SU-DHL-6 (cell line): ENCODE data around the gene VEZT.
A peak's percentile ranks its signal among the peaks of the same experiment; 100 is the strongest.

Experiments used
- H2AFZ ChIP-seq: fragments of 200-600 bp; sonication (generic); 2 replicates; pipeline ENCODE4 v1.6.1; 2014; ENCODE audit warnings: low read depth, mild to moderate bottlenecking, moderate library complexity, mixed read lengths, antibody characterized with exemption, low read length; ENCODE audit not compliant: severe bottlenecking
- H3F3A ChIP-seq: fragments of 200-600 bp; shearing (Covaris generic); 2 replicates; pipeline ENCODE4 v1.6.0; 2016; ENCODE audit warnings: antibody characterized with exemption, mild to moderate bottlenecking; ENCODE audit not compliant: insufficient read depth
- H3K27ac ChIP-seq: fragments of 200-600 bp; sonication (generic); 2 replicates; pipeline ENCODE4 v1.5.1; 2016; ENCODE audit warnings: low read depth, mild to moderate bottlenecking, low read length, moderate library complexity, mixed read lengths
- H3K27me3 ChIP-seq: fragments of 200-600 bp; sonication (generic), shearing (Covaris generic); 2 replicates; pipeline ENCODE4 v1.6.0; 2014; ENCODE audit warnings: mild to moderate bottlenecking, low read length
- H3K36me3 ChIP-seq: fragments of 200-600 bp; sonication (generic); 2 replicates; pipeline ENCODE4 v1.6.1; 2014; ENCODE audit warnings: mild to moderate bottlenecking, low read length, mixed read lengths
- H3K4me2 ChIP-seq: fragments of 300-600, 200-600 bp; shearing (Covaris generic), sonication (generic); 2 replicates; pipeline ENCODE4 v1.6.0; 2014; ENCODE audit warnings: low read length, low read depth, mild to moderate bottlenecking; ENCODE audit not compliant: poor library complexity, severe bottlenecking
- H3K4me3 ChIP-seq: fragments of 200-600 bp; sonication (generic); 2 replicates; pipeline ENCODE4 v1.5.1; 2014; ENCODE audit warnings: antibody characterized with exemption, low read length, mild to moderate bottlenecking, mixed read lengths; ENCODE audit not compliant: insufficient read depth, poor library complexity, severe bottlenecking
- H3K79me2 ChIP-seq: fragments of 200-600 bp; sonication (generic); 2 replicates; pipeline ENCODE4 v1.6.1; 2014; ENCODE audit warnings: mild to moderate bottlenecking, low read length, moderate library complexity; ENCODE audit not compliant: insufficient read depth
- H3K9ac ChIP-seq: fragments of 200-600 bp; sonication (generic); 2 replicates; pipeline ENCODE4 v1.7.0; 2014; ENCODE audit warnings: mild to moderate bottlenecking, low read length
- H3K9me2 ChIP-seq: fragments of 200-600 bp; sonication (generic); replicated peaks from 2 replicates; pipeline ENCODE4 v1.6.1; 2014; ENCODE audit warnings: low read length; ENCODE audit not compliant: insufficient read depth
- H3K9me3 ChIP-seq: fragments of 200-600 bp; sonication (generic); 2 replicates; pipeline ENCODE4 v1.6.1; 2014; ENCODE audit warnings: low read length, mixed read lengths; ENCODE audit not compliant: insufficient read depth
- H4K20me1 ChIP-seq: fragments of 200-600 bp; sonication (generic); 2 replicates; pipeline ENCODE4 v1.6.1; 2014; ENCODE audit warnings: low read depth, mild to moderate bottlenecking, antibody characterized with exemption, low read length, moderate library complexity, mixed read lengths
- CTCF ChIP-seq: fragments of 200-600 bp; sonication (generic); IDR thresholded peaks from one replicate; pipeline ENCODE4 v1.5.1; 2017; ENCODE audit warnings: antibody characterized with exemption, mild to moderate bottlenecking, low read length, moderate library complexity; ENCODE audit not compliant: insufficient read depth, poor library complexity, severe bottlenecking
- EZH2phosphoT487 ChIP-seq: fragments of 200-600 bp; sonication (generic), shearing (Covaris generic); conservative IDR thresholded peaks from 2 replicates; pipeline ENCODE4 v1.6.1; 2018; ENCODE audit warnings: mild to moderate bottlenecking, antibody characterized with exemption, low read length, moderate library complexity, mixed read lengths

VEZT gene

DNA sequence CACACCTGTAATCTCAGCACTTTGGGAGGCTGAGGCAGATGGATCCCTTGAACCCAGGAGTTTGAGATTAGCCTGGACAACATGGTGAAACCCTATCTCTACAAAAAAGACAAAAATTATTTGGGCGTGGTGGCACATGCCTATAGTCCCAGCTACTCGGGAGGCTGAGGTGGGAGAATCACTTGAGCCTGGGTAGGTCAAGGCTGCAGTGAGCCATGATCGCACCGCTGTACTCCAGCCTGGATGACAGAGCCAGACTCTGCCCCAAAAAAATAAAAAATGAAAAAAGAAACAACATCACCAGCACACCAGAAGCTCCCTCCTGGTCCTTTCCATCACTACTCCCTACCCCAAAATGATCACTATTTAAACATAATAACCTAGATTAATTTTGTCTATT is 2.6 kb downstream of the VEZT start:
- Histone ChIP-seq H3F3A (peaks cover 18% of the 10 kb centered on the region), H3K36me3 (no peaks in the 10 kb centered on the region), H2AFZ (no peak overlapping the region), H3K9ac (no peak overlapping the region), H3K9me2 (no peaks in the 10 kb centered on the region), H3K4me3 (no peak overlapping the region), H3K9me3 (no peaks in the 10 kb centered on the region), H3K27me3 (no peaks in the 10 kb centered on the region), H4K20me1 (no peaks in the 10 kb centered on the region), H3K27ac (no peak overlapping the region), H3K79me2 (peaks cover 78% of the 10 kb centered on the region), H3K4me2 (peak overlapping the region; percentile 79)
- TF ChIP-seq CTCF: no peak
- TF ChIP-seq EZH2phosphoT487: no peak

GRCh38 chr12:95220726-95221125 is 3.1 kb downstream of the VEZT start:
- Histone ChIP-seq H2AFZ (no peak overlapping the region), H3F3A (peaks cover 14% of the 10 kb centered on the region), H3K36me3 (no peaks in the 10 kb centered on the region), H3K79me2 (peaks cover 83% of the 10 kb centered on the region), H3K4me3 (no peak overlapping the region), H3K27ac (no peak overlapping the region), H4K20me1 (no peaks in the 10 kb centered on the region), H3K9me3 (no peaks in the 10 kb centered on the region), H3K9ac (no peak overlapping the region), H3K4me2 (peak overlapping the region; percentile 79), H3K9me2 (no peaks in the 10 kb centered on the region), H3K27me3 (no peaks in the 10 kb centered on the region)
- TF ChIP-seq CTCF: no peak

DNA sequence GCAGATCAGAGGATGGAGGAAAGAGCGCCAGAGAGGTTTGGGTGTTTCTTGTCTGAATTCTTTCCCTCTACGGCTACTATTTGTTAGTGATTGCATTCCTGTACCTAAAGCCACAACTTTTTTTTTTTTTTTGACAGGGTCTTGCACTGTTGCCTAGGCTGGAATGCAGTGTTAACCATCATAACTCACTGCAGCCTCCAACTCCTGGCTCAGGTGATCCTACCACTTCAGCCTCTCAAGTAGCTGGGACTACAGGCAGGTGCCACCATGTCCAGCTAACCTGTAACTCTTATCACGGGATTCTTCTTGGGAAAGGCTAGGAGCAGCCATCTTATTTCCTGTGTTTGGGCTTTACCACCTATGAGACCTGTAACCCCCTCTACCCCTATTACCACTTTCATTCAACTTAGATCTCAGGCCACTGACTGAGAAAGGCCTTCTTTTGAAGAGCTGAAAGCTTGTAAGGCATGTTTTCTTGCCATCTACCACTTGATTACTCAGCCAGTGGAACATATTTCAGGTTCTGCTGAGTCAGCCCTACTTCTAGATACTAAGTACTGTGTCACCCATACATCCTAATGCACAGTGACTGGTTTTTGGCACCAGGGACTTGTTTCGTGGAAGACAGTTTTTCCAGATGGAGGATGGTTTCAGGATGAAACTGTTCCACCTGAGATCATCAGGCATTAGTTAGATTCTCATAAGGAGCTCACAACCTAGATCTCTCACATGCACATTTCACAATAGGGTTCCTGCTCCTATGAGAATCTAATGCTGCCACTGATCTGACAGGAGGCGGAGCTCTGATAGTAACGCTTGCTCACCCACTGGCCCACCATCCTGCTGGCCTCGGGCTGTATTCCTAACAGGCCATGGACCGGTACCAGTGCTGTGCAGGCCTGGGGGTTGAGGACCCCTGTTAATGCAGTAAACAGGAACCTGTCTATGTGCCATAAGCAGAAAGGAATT is 6.9 kb downstream of the VEZT start:
- H3K4me2 ChIP-seq: no peak overlapping the region
- H3K9me3 ChIP-seq: no peaks in the 10 kb centered on the region
- no peaks in the 10 kb centered on the region for H3K27me3 ChIP-seq
- H3K4me3 ChIP-seq: no peak overlapping the region
- H3K9ac ChIP-seq: no peak overlapping the region
- no peaks in the 10 kb centered on the region for H4K20me1 ChIP-seq
- peaks cover 99% of the 10 kb centered on the region for H3K79me2 ChIP-seq
- H3K36me3 ChIP-seq: no peaks in the 10 kb centered on the region
- no peak overlapping the region for H2AFZ ChIP-seq
- H3K9me2 ChIP-seq: no peaks in the 10 kb centered on the region
- TF ChIP-seq EZH2phosphoT487 (no peak), CTCF (no peak)
- no peak overlapping the region for H3K27ac ChIP-seq
- 0 out of 2 replicates have a peak, but pooled peaks cover 6% of the 10 kb centered on the region for H3F3A ChIP-seq
